HG03060 (cell line): ENCODE results near the gene LRFN5.
"Not testable (repeated sequence)": the region's sequence is repeated elsewhere in the genome, so short reads cannot be mapped to it uniquely, and the experiment has no call there.

Source experiments
- ATAC-seq: cut with Tn5 transposase; IDR thresholded peaks from one replicate; pipeline ENCODE4 v1.9.1; 2021; ENCODE audit warnings: low read depth, moderate number of reproducible peaks; ENCODE audit not compliant: unreplicated experiment

The LRFN5 gene

GRCh38 chr14:41634286-41634685 lies 27.6 kb downstream of the LRFN5 start:
- ATAC-seq = no peak

- ATAC-seq = no peak
Observed at GRCh38 chr14:41636492-41637392, 30.1 kb downstream of the LRFN5 start.

GRCh38 chr14:41641690-41642089 lies 35.0 kb downstream of the LRFN5 start:
- no peak for ATAC-seq

- ATAC-seq = no peak
Observed at GRCh38 chr14:41642367-41642766, 35.7 kb downstream of the LRFN5 start.

GRCh38 chr14:41642789-41643188 lies 36.1 kb downstream of the LRFN5 start:
- no peak for ATAC-seq

- ATAC-seq = no peak
Observed at GRCh38 chr14:41644606-41645005, 37.9 kb downstream of the LRFN5 start.

GRCh38 chr14:41650802-41651201 lies 44.1 kb downstream of the LRFN5 start:
- no peak for ATAC-seq

- ATAC-seq = no peak
Observed at GRCh38 chr14:41654196-41654595, 47.5 kb downstream of the LRFN5 start.

- ATAC-seq = no peak
Observed at GRCh38 chr14:41662780-41663472, 56.2 kb downstream of the LRFN5 start.

GRCh38 chr14:41663473-41663850 lies 56.8 kb downstream of the LRFN5 start:
- ATAC-seq = no peak

GRCh38 chr14:41666301-41666700 lies 59.6 kb downstream of the LRFN5 start:
- ATAC-seq = no peak

- no peak for ATAC-seq
Observed at GRCh38 chr14:41668356-41668755, 61.7 kb downstream of the LRFN5 start.

GRCh38 chr14:41673601-41674000 lies 66.9 kb downstream of the LRFN5 start:
- ATAC-seq = not testable (repeated sequence)

- not testable (repeated sequence) for ATAC-seq
Observed at GRCh38 chr14:41674511-41674971, 67.9 kb downstream of the LRFN5 start.

GRCh38 chr14:41699486-41699885 lies 92.8 kb downstream of the LRFN5 start:
- no peak for ATAC-seq

GRCh38 chr14:41718477-41719166 lies 111.9 kb downstream of the LRFN5 start:
- ATAC-seq = no peak

GRCh38 chr14:41739203-41739602 lies 132.5 kb downstream of the LRFN5 start:
- no peak for ATAC-seq

- no peak for ATAC-seq
Observed at GRCh38 chr14:41743140-41743539, 136.5 kb downstream of the LRFN5 start.

- no peak for ATAC-seq
Observed at GRCh38 chr14:41749429-41749828, 142.8 kb downstream of the LRFN5 start.

GRCh38 chr14:41750575-41750974 lies 143.9 kb downstream of the LRFN5 start:
- not testable (repeated sequence) for ATAC-seq

- ATAC-seq = no peak
Observed at GRCh38 chr14:41758011-41758665, 151.5 kb downstream of the LRFN5 start.
